GM23248 (cell line): ENCODE data around the gene SLC26A6. TPM values are rescaled to one million over a fixed set of nuclear protein-coding genes. Genes with fewer than 3 reads are reported as not detected.

Source experiments
- DNase-seq: peaks from one replicate; pipeline ENCODE4 v3.0.0-alpha.2; 2015
- H2AFZ ChIP-seq: fragments of 200-600 bp; sonication (generic); 2 replicates; pipeline ENCODE4 v1.6.1; 2016; ENCODE audit warnings: antibody characterized with exemption
- H3F3A ChIP-seq: fragments of 200-600 bp; sonication (generic); 2 replicates; pipeline ENCODE4 v1.6.1; 2016; ENCODE audit warnings: mild to moderate bottlenecking, antibody characterized with exemption, mixed run types; ENCODE audit not compliant: insufficient read depth
- H3K27ac ChIP-seq: fragments of 200-600 bp; sonication (generic); 2 replicates; pipeline ENCODE4 v1.5.1; 2016; ENCODE audit warnings: mild to moderate bottlenecking
- H3K27me3 ChIP-seq: fragments of 200-600 bp; sonication (generic); replicated peaks from 2 replicates; pipeline ENCODE4 v1.6.1; 2016; ENCODE audit warnings: mild to moderate bottlenecking; ENCODE audit not compliant: insufficient read depth
- H3K36me3 ChIP-seq: fragments of 200-600 bp; sonication (generic); 2 replicates; pipeline ENCODE4 v1.6.1; 2016; ENCODE audit warnings: low read depth, mild to moderate bottlenecking
- H3K4me1 ChIP-seq: fragments of 200-600 bp; sonication (generic); 2 replicates; pipeline ENCODE4 v1.6.1; 2016; ENCODE audit warnings: mild to moderate bottlenecking; ENCODE audit not compliant: insufficient read depth
- H3K4me2 ChIP-seq: fragments of 200-600 bp; sonication (generic); one replicate; pipeline ENCODE4 v1.6.1; 2016; ENCODE audit warnings: mild to moderate bottlenecking; ENCODE audit not compliant: unreplicated experiment
- H3K4me3 ChIP-seq: fragments of 200-600 bp; sonication (generic); 2 replicates; pipeline ENCODE4 v1.5.1; 2016; ENCODE audit warnings: mild to moderate bottlenecking
- H3K79me2 ChIP-seq: fragments of 200-600 bp; sonication (generic); 2 replicates; pipeline ENCODE4 v1.6.1; 2016; ENCODE audit warnings: mild to moderate bottlenecking; ENCODE audit not compliant: insufficient read depth
- H3K9ac ChIP-seq: fragments of 200-600 bp; sonication (generic); 2 replicates; pipeline ENCODE4 v1.6.1; 2016; ENCODE audit warnings: mild to moderate bottlenecking
- H3K9me2 ChIP-seq: fragments of 200-600 bp; sonication (generic); 2 replicates; pipeline ENCODE4 v1.6.1; 2016; ENCODE audit warnings: mixed run types, mild to moderate bottlenecking, moderate library complexity; ENCODE audit not compliant: insufficient read depth
- H3K9me3 ChIP-seq: fragments of 200-600 bp; sonication (generic); one replicate; pipeline ENCODE4 v1.6.1; 2017; ENCODE audit warnings: low read depth
- H4K20me1 ChIP-seq: fragments of 200-600 bp; sonication (generic); 2 replicates; pipeline ENCODE4 v1.6.0; 2016; ENCODE audit not compliant: insufficient read depth
- EZH2 ChIP-seq: fragments of 200-600 bp; sonication (generic); IDR thresholded peaks from 2 replicates; pipeline ENCODE4 v1.6.1; 2018; ENCODE audit warnings: antibody characterized with exemption, mild to moderate bottlenecking; ENCODE audit not compliant: insufficient read depth, poor library complexity, severe bottlenecking
- EZH2phosphoT487 ChIP-seq: fragments of 200-600 bp; sonication (generic); IDR thresholded peaks from 2 replicates; pipeline ENCODE4 v1.6.1; 2018; ENCODE audit warnings: antibody characterized with exemption, moderate library complexity, mild to moderate bottlenecking, low read depth; ENCODE audit not compliant: insufficient read depth
- WGBS, 2 experiments: methylation state at CpG; one replicate each; pipeline ENCODE4 v1.1.6; 2015 to 2017; ENCODE audit warnings: low lambda C conversion rate in 2 of 2, low coverage in 1 of 2; ENCODE audit errors: missing lambda C conversion rate in 2 of 2; 5-methylcytosine and 5-hydroxymethylcytosine counted together
- in situ Hi-C: fragments of 300-500 bp; cut with MboI; formaldehyde crosslinking; loops from 2 replicates; pipeline ENCODE4 v1.15.0; 2020
- polyA plus RNA-seq: library from polyadenylated mRNA; unstranded; fragments of >200 nt; fragmentation: Nextera tagmentation; extraction: Ambion mirVana; gene quantifications from 2 replicates; pipeline ENCODE4 v1.2.1, GENCODE V29; 2016
- total RNA-seq: library from RNA; depleted of rRNA; stranded (reverse); fragments of >200 nt; shearing (Covaris generic); gene quantifications from 2 replicates; pipeline ENCODE4 v1.2.3, GENCODE V29; 2014

The SLC26A6 gene
- total and polyA plus RNA-seq, 2 experiments from 2014 or later: 13.4 to 21.1 TPM

GRCh38 chr3:48587686-48588085 is 47.6 kb downstream of the SLC26A6 start:
- H3K9ac ChIP-seq: no peak overlapping the region
- no peaks in the 10 kb centered on the region for H4K20me1 ChIP-seq
- 92% methylated on average over 10 to 11 of the region's 11 CpGs for WGBS, 2 experiments
- no peak overlapping the region for H3K27ac ChIP-seq
- H3K9me3 ChIP-seq: no peaks in the 10 kb centered on the region
- DNase-seq: no peak
- no peaks in the 10 kb centered on the region for H3K27me3 ChIP-seq
- TF ChIP-seq EZH2 (no peak), EZH2phosphoT487 (no peak)
- in situ Hi-C loops: no loop called here
- no peak overlapping the region for H3K4me2 ChIP-seq
- no peaks in the 10 kb centered on the region for H3K9me2 ChIP-seq
- no peaks in the 10 kb centered on the region for H3K4me1 ChIP-seq
- no peaks in the 10 kb centered on the region for H3K79me2 ChIP-seq
- H2AFZ ChIP-seq: no peak overlapping the region
- H3F3A ChIP-seq: no peaks in the 10 kb centered on the region
- no peaks in the 10 kb centered on the region for H3K36me3 ChIP-seq
- no peak overlapping the region for H3K4me3 ChIP-seq

- TF ChIP-seq EZH2phosphoT487 (no peak), EZH2 (no peak)
- no peaks in the 10 kb centered on the region for H3K4me1 ChIP-seq
- H3K4me2 ChIP-seq: no peak overlapping the region
- WGBS, 2 experiments: 75 to 80% methylated on average over 8 of the region's 8 CpGs
- H3K9me2 ChIP-seq: no peaks in the 10 kb centered on the region
- H3K9ac ChIP-seq: no peak overlapping the region
- H3K27ac ChIP-seq: no peak overlapping the region
- no peak overlapping the region for H2AFZ ChIP-seq
- no peaks in the 10 kb centered on the region for H3K9me3 ChIP-seq
- no peaks in the 10 kb centered on the region for H4K20me1 ChIP-seq
- in situ Hi-C loops: no loop called here
- H3K36me3 ChIP-seq: no peaks in the 10 kb centered on the region
- DNase-seq: no peak
- no peaks in the 10 kb centered on the region for H3K79me2 ChIP-seq
- H3K27me3 ChIP-seq: no peaks in the 10 kb centered on the region
- no peaks in the 10 kb centered on the region for H3F3A ChIP-seq
- H3K4me3 ChIP-seq: no peak overlapping the region
These were observed 49.9 kb downstream of the SLC26A6 start for GRCh38 chr3:48585411-48585810.

- TF ChIP-seq EZH2: no peak
- no peak for TF ChIP-seq EZH2phosphoT487
- no peak overlapping the region for H3K4me2 ChIP-seq
- H3F3A ChIP-seq: no peaks in the 10 kb centered on the region
- no peaks in the 10 kb centered on the region for H3K27me3 ChIP-seq
- H3K27ac ChIP-seq: no peak overlapping the region
- in situ Hi-C loops: no loop called here
- DNase-seq: no peak
- H3K9ac ChIP-seq: no peak overlapping the region
- no peaks in the 10 kb centered on the region for H4K20me1 ChIP-seq
- H3K4me1 ChIP-seq: no peaks in the 10 kb centered on the region
- no peak overlapping the region for H3K4me3 ChIP-seq
- no peaks in the 10 kb centered on the region for H3K36me3 ChIP-seq
- H3K9me3 ChIP-seq: no peaks in the 10 kb centered on the region
- WGBS, 2 experiments: 86 to 92% methylated on average over 9 of the region's 9 CpGs
- no peak overlapping the region for H2AFZ ChIP-seq
- no peaks in the 10 kb centered on the region for H3K79me2 ChIP-seq
- H3K9me2 ChIP-seq: no peaks in the 10 kb centered on the region
These were observed 50.4 kb downstream of the SLC26A6 start for GRCh38 chr3:48584836-48585235.

GRCh38 chr3:48581621-48582481 is 53.4 kb downstream of the SLC26A6 start:
- in situ Hi-C loops: no loop called here
- no peaks in the 10 kb centered on the region for H3K36me3 ChIP-seq
- no peaks in the 10 kb centered on the region for H4K20me1 ChIP-seq
- no peak overlapping the region for H3K9ac ChIP-seq
- no peaks in the 10 kb centered on the region for H3F3A ChIP-seq
- H3K79me2 ChIP-seq: no peaks in the 10 kb centered on the region
- H3K9me3 ChIP-seq: no peaks in the 10 kb centered on the region
- H2AFZ ChIP-seq: no peak overlapping the region
- 91 to 93% methylated on average over 14 of the region's 14 CpGs for WGBS, 2 experiments
- no peak for DNase-seq
- H3K9me2 ChIP-seq: no peaks in the 10 kb centered on the region
- no peak overlapping the region for H3K27ac ChIP-seq
- no peak overlapping the region for H3K4me2 ChIP-seq
- TF ChIP-seq EZH2phosphoT487 (no peak), EZH2 (no peak)
- H3K4me3 ChIP-seq: no peak overlapping the region
- H3K27me3 ChIP-seq: no peaks in the 10 kb centered on the region
- H3K4me1 ChIP-seq: no peaks in the 10 kb centered on the region
